Measurements from ENCODE around the gene DACH1.

DACH1 gene

GRCh38 chr13:71618159-71618558 is 248.8 kb downstream of the DACH1 start:
- H2AFZ ChIP-seq (ENCODE audit: low read depth) = no peak overlapping the region
- TF ChIP-seq CTCF (conservative IDR thresholded peaks at IDR 0.05; ENCODE audit: low read depth, low read length) = no peak
- H3K27ac ChIP-seq = no peak overlapping the region
- H3K36me3 ChIP-seq (ENCODE audit: insufficient read depth) = no peaks in the 10 kb centered on the region
- no peaks in the 10 kb centered on the region for H4K20me1 ChIP-seq (ENCODE audit: insufficient read depth)
- H3K4me3 ChIP-seq (IDR thresholded peaks at IDR 0.05; ENCODE audit: insufficient read depth, low read depth, low read length) = no peak overlapping the region
- H3K27me3 ChIP-seq (ENCODE audit: insufficient read depth, low read depth) = no peaks in the 10 kb centered on the region
- H3K79me2 ChIP-seq (ENCODE audit: insufficient read depth, low read depth) = no peaks in the 10 kb centered on the region
- peaks cover 7% of the 10 kb centered on the region for H3K4me1 ChIP-seq (ENCODE audit: low read depth, poor library complexity, severe bottlenecking)
- H3K4me2 ChIP-seq = no peak overlapping the region
- H3K9ac ChIP-seq = no peak overlapping the region

- no peaks in the 10 kb centered on the region for H3K79me2 ChIP-seq (ENCODE audit: insufficient read depth, low read depth)
- no peak overlapping the region for H2AFZ ChIP-seq (ENCODE audit: low read depth)
- TF ChIP-seq CTCF (conservative IDR thresholded peaks at IDR 0.05; ENCODE audit: low read depth, low read length) = no peak
These were observed 249.7 kb downstream of the DACH1 start for GRCh38 chr13:71617265-71617664.

GRCh38 chr13:71613066-71613745 is 253.8 kb downstream of the DACH1 start:
- Histone ChIP-seq H3K27me3 (ENCODE audit: insufficient read depth, low read depth) (no peaks in the 10 kb centered on the region), H3K4me2 (no peak overlapping the region), H2AFZ (ENCODE audit: low read depth) (no peak overlapping the region), H3K27ac (no peak overlapping the region), H3K9ac (no peak overlapping the region), H3K36me3 (ENCODE audit: insufficient read depth) (no peaks in the 10 kb centered on the region), H3K4me3 (IDR thresholded peaks at IDR 0.05; ENCODE audit: insufficient read depth, low read depth, low read length) (no peak overlapping the region), H3K79me2 (ENCODE audit: insufficient read depth, low read depth) (no peaks in the 10 kb centered on the region), H4K20me1 (ENCODE audit: insufficient read depth) (no peaks in the 10 kb centered on the region), H3K4me1 (ENCODE audit: low read depth, poor library complexity, severe bottlenecking) (peaks cover 4% of the 10 kb centered on the region)
- no peak for TF ChIP-seq CTCF (conservative IDR thresholded peaks at IDR 0.05; ENCODE audit: low read depth, low read length)

More at GRCh38 chr13:71617265-71617664, 249.7 kb downstream of the DACH1 start:
- H3K27me3 ChIP-seq (ENCODE audit: insufficient read depth, low read depth) = no peaks in the 10 kb centered on the region
- H4K20me1 ChIP-seq (ENCODE audit: insufficient read depth) = no peaks in the 10 kb centered on the region
- H3K27ac ChIP-seq = no peak overlapping the region
- no peak overlapping the region for H3K4me3 ChIP-seq (IDR thresholded peaks at IDR 0.05; ENCODE audit: insufficient read depth, low read depth, low read length)
- H3K4me2 ChIP-seq = no peak overlapping the region
- no peak overlapping the region for H3K9ac ChIP-seq
- peaks cover 7% of the 10 kb centered on the region for H3K4me1 ChIP-seq (ENCODE audit: low read depth, poor library complexity, severe bottlenecking)
- H3K36me3 ChIP-seq (ENCODE audit: insufficient read depth) = no peaks in the 10 kb centered on the region

- Histone ChIP-seq H3K27ac (no peak overlapping the region), H3K27me3 (ENCODE audit: insufficient read depth, low read depth) (no peaks in the 10 kb centered on the region), H3K4me2 (no peak overlapping the region), H3K36me3 (ENCODE audit: insufficient read depth) (no peaks in the 10 kb centered on the region), H3K79me2 (ENCODE audit: insufficient read depth, low read depth) (no peaks in the 10 kb centered on the region), H3K4me1 (ENCODE audit: low read depth, poor library complexity, severe bottlenecking) (no peaks in the 10 kb centered on the region), H2AFZ (ENCODE audit: low read depth) (no peak overlapping the region), H3K4me3 (IDR thresholded peaks at IDR 0.05; ENCODE audit: insufficient read depth, low read depth, low read length) (no peak overlapping the region), H3K9ac (no peak overlapping the region), H4K20me1 (ENCODE audit: insufficient read depth) (no peaks in the 10 kb centered on the region)
- TF ChIP-seq CTCF (conservative IDR thresholded peaks at IDR 0.05; ENCODE audit: low read depth, low read length) = no peak
These were observed 255.7 kb downstream of the DACH1 start for GRCh38 chr13:71611292-71611691.

Data from KMS-11 (cell line).